Mucosa of descending colon (tissue), 3 donors: Measurements from ENCODE around the gene KSR2. TPM values are rescaled to one million over a fixed set of nuclear protein-coding genes. Genes with fewer than 3 reads are reported as not detected.

Source experiments
- ATAC-seq: fragments of 200-7000 bp; cut with Tn5 transposase; one replicate; pipeline ENCODE4 v1.9.1; 2020; ENCODE audit warnings: mild to moderate bottlenecking, moderate library complexity
- DNase-seq, 3 donors: peaks; one replicate each; pipeline ENCODE4 v3.0.0-alpha.2; 2020
- H3K36me3 ChIP-seq: fragments of 200-600 bp; one replicate; pipeline ENCODE4 v1.8.0; 2021; ENCODE audit warnings: low read depth, mild to moderate bottlenecking
- H3K4me1 ChIP-seq: fragments of 200-600 bp; one replicate; pipeline ENCODE4 v1.8.0; 2021; ENCODE audit warnings: low read depth, mild to moderate bottlenecking
- H3K4me3 ChIP-seq: fragments of 200-600 bp; one replicate; pipeline ENCODE4 v1.8.0; 2021; ENCODE audit warnings: mild to moderate bottlenecking
- H3K9me3 ChIP-seq: fragments of 200-600 bp; one replicate; pipeline ENCODE4 v1.8.0; 2021; ENCODE audit warnings: mild to moderate bottlenecking
- CTCF ChIP-seq: fragments of 200-600 bp; IDR thresholded peaks from one replicate; pipeline ENCODE4 v1.8.0; 2022; ENCODE audit warnings: antibody characterized with exemption, mild to moderate bottlenecking
- intact Hi-C, 2 donors: fragments of 100-400 bp; cut with DNase I in 1 of 2; cut with micrococcal nuclease in 1 of 2; formaldehyde crosslinking; loops; one replicate each; pipeline versions ENCODE4 v1.11.0 to v1.11.1; 2022; cut with DNase I, micrococcal nuclease
- total RNA-seq, 3 donors: library from RNA; stranded (reverse); fragmentation: NEBNext Ultra II Directional in 2 of 3; extraction: Animal tissue kit (Norgen Biotek cat#: 25700) in 2 of 3; gene quantifications; one replicate each; pipeline versions ENCODE4 v1.2.1 to v1.2.4, GENCODE V29; 2021 to 2023
- donor health status: DM: no; HTN: no; CAD: no; lungs with moderate emphysema.
- donor health status: DM: no; HTN: no; CAD: no.
- donor health status: DM: no; HTN: yes; CAD: no.

The KSR2 gene
- total RNA-seq, 3 donors from 2014 or later = 1.4 to 2.8 (median 2.5) TPM

- ATAC-seq = no peak
- no peak for DNase-seq
- H3K4me1 ChIP-seq = no peaks in the 10 kb centered on the region
- no peaks in the 10 kb centered on the region for H3K9me3 ChIP-seq
- no peaks in the 10 kb centered on the region for H3K36me3 ChIP-seq
- intact Hi-C loops = no loop called here
- H3K4me3 ChIP-seq = no peak overlapping the region
- TF ChIP-seq CTCF = no peak
These were observed 492.4 kb downstream of the KSR2 start for GRCh38 chr12:117476341-117476740.

GRCh38 chr12:117473856-117474255 lies 494.9 kb downstream of the KSR2 start:
- ATAC-seq (no peak), DNase-seq (no peak)
- TF ChIP-seq CTCF = no peak
- H3K4me1 ChIP-seq = no peaks in the 10 kb centered on the region
- no peaks in the 10 kb centered on the region for H3K36me3 ChIP-seq
- peaks cover 4% of the 10 kb centered on the region for H3K9me3 ChIP-seq
- intact Hi-C loops = no loop called here
- no peak overlapping the region for H3K4me3 ChIP-seq

GRCh38 chr12:117472983-117473382 lies 495.8 kb downstream of the KSR2 start:
- intact Hi-C loops = no loop called here
- peak; percentile 35 for ATAC-seq

GRCh38 chr12:117470804-117471203 lies 498.0 kb downstream of the KSR2 start:
- no peak for TF ChIP-seq CTCF
- ATAC-seq (no peak), DNase-seq (no peak)
- intact Hi-C loops = no loop called here
- Histone ChIP-seq H3K36me3 (no peaks in the 10 kb centered on the region), H3K4me1 (no peaks in the 10 kb centered on the region), H3K4me3 (no peak overlapping the region), H3K9me3 (peaks cover 4% of the 10 kb centered on the region)

More at GRCh38 chr12:117472983-117473382, 495.8 kb downstream of the KSR2 start:
- H3K4me3 ChIP-seq = no peak overlapping the region
- peaks cover 4% of the 10 kb centered on the region for H3K9me3 ChIP-seq
- peak in 1 of 3 donors; percentile 8 for DNase-seq
- TF ChIP-seq CTCF = no peak
- no peaks in the 10 kb centered on the region for H3K4me1 ChIP-seq
- no peaks in the 10 kb centered on the region for H3K36me3 ChIP-seq

GRCh38 chr12:117469883-117470483 lies 498.8 kb downstream of the KSR2 start:
- H3K36me3 ChIP-seq = no peaks in the 10 kb centered on the region
- ATAC-seq = no peak
- TF ChIP-seq CTCF = no peak
- DNase-seq = no peak
- no peak overlapping the region for H3K4me3 ChIP-seq
- intact Hi-C loops = no loop called here
- H3K9me3 ChIP-seq = peaks cover 4% of the 10 kb centered on the region
- H3K4me1 ChIP-seq = no peaks in the 10 kb centered on the region

GRCh38 chr12:117468016-117468415 lies 500.8 kb downstream of the KSR2 start:
- H3K9me3 ChIP-seq = peaks cover 4% of the 10 kb centered on the region
- no peaks in the 10 kb centered on the region for H3K36me3 ChIP-seq
- intact Hi-C loops = no loop called here
- H3K4me1 ChIP-seq = no peaks in the 10 kb centered on the region
- ATAC-seq (no peak), DNase-seq (no peak)
- no peak for TF ChIP-seq CTCF
- no peak overlapping the region for H3K4me3 ChIP-seq
